Trophoblast cell (in vitro differentiated cells and primary cell): Measurements from ENCODE around the gene MFAP3L.

Experiments used
- DNase-seq, 2 donors: peaks; one replicate each; pipeline ENCODE4 v3.0.0-alpha.2; 2016
- H2AFZ ChIP-seq: 2 replicates; pipeline ENCODE4 v1.6.1; 2013; ENCODE audit warnings: low read length, moderate library complexity, mild to moderate bottlenecking; ENCODE audit not compliant: insufficient read depth, poor library complexity
- H2AK5ac ChIP-seq: 2 replicates; pipeline ENCODE4 v1.6.1; 2013; ENCODE audit warnings: mild to moderate bottlenecking, low read length
- H2BK120ac ChIP-seq: 2 replicates; pipeline ENCODE4 v1.6.1; 2013; ENCODE audit warnings: low read length, mild to moderate bottlenecking, moderate library complexity; ENCODE audit not compliant: insufficient read depth, poor library complexity
- H2BK12ac ChIP-seq: 2 replicates; pipeline ENCODE4 v1.6.1; 2013; ENCODE audit warnings: mild to moderate bottlenecking, low read length, moderate library complexity
- H2BK5ac ChIP-seq: 2 replicates; pipeline ENCODE4 v1.6.1; 2013; ENCODE audit warnings: low read length, low read depth, moderate library complexity, mild to moderate bottlenecking; ENCODE audit not compliant: poor library complexity
- H3K14ac ChIP-seq: 2 replicates; pipeline ENCODE4 v1.6.1; 2013; ENCODE audit warnings: mild to moderate bottlenecking, low read length
- H3K18ac ChIP-seq: 2 replicates; pipeline ENCODE4 v1.6.1; 2013; ENCODE audit warnings: mild to moderate bottlenecking, low read length
- H3K23ac ChIP-seq: 2 replicates; pipeline ENCODE4 v1.6.1; 2013; ENCODE audit warnings: low read length
- H3K27ac ChIP-seq: 2 replicates; pipeline ENCODE4 v1.5.1; 2013; ENCODE audit warnings: low read depth, mild to moderate bottlenecking, inconsistent platforms, low read length, moderate library complexity
- H3K27me3 ChIP-seq: 2 replicates; pipeline ENCODE4 v1.6.1; 2013; ENCODE audit warnings: inconsistent platforms, mild to moderate bottlenecking, low read length, moderate library complexity; ENCODE audit not compliant: insufficient read depth
- H3K36me3 ChIP-seq, 2 experiments: 1 replicate in 1 of 2; 2 replicates in 1 of 2; pipeline ENCODE4 v1.6.1; 2013; ENCODE audit warnings: low read length in 2 of 2, mild to moderate bottlenecking in 2 of 2, moderate library complexity in 1 of 2; ENCODE audit not compliant: insufficient read depth in 2 of 2, control insufficient read depth in 1 of 2
- H3K4ac ChIP-seq: 2 replicates; pipeline ENCODE4 v1.6.1; 2013; ENCODE audit warnings: low read depth, mild to moderate bottlenecking, low read length, moderate library complexity
- H3K4me1 ChIP-seq, 2 experiments: 1 replicate in 1 of 2; 2 replicates in 1 of 2; pipeline ENCODE4 v1.6.1; 2013; ENCODE audit warnings: low read length in 2 of 2, mild to moderate bottlenecking in 2 of 2, moderate library complexity in 1 of 2; ENCODE audit not compliant: insufficient read depth in 2 of 2, control insufficient read depth in 1 of 2
- H3K4me2 ChIP-seq: 2 replicates; pipeline ENCODE4 v1.6.1; 2013; ENCODE audit warnings: inconsistent platforms, mild to moderate bottlenecking, low read length, moderate library complexity
- H3K4me3 ChIP-seq: 2 replicates; pipeline ENCODE4 v1.5.1; 2013; ENCODE audit warnings: mild to moderate bottlenecking, low read depth, low read length, inconsistent platforms
- H3K79me1 ChIP-seq: one replicate; pipeline ENCODE4 v1.6.1; 2013; ENCODE audit warnings: low read length
- H3K79me2 ChIP-seq: 2 replicates; pipeline ENCODE4 v1.6.1; 2013; ENCODE audit warnings: low read length, mild to moderate bottlenecking; ENCODE audit not compliant: control insufficient read depth, insufficient read depth, poor library complexity
- H3K9ac ChIP-seq: 2 replicates; pipeline ENCODE4 v1.6.1; 2013; ENCODE audit warnings: mild to moderate bottlenecking, low read length
- H3K9me3 ChIP-seq: 2 replicates; pipeline ENCODE4 v1.6.1; 2013; ENCODE audit warnings: low read depth, mild to moderate bottlenecking, control low read depth, inconsistent platforms, low read length; ENCODE audit not compliant: insufficient read depth
- H4K12ac ChIP-seq: 2 replicates; pipeline ENCODE4 v1.6.1; 2013; ENCODE audit warnings: low read depth, mild to moderate bottlenecking, low read length, moderate library complexity
- H4K8ac ChIP-seq: 2 replicates; pipeline ENCODE4 v1.6.1; 2013; ENCODE audit warnings: low read depth, mild to moderate bottlenecking, low read length, moderate library complexity
- H4K91ac ChIP-seq: one replicate; pipeline ENCODE4 v1.6.1; 2013; ENCODE audit warnings: low read depth, mild to moderate bottlenecking, low read length, moderate library complexity
- whole genome bisulfite sequencing: extraction: QIAGEN DNeasy Blood & Tissue Kit; methylation state at CpG from one replicate; pipeline ENCODE4 v1.1.7; 2013; ENCODE audit warnings: missing lambda C conversion rate; ENCODE audit not compliant: insufficient read length, insufficient coverage; ENCODE audit errors: extremely low coverage; 5-methylcytosine and 5-hydroxymethylcytosine counted together

MFAP3L gene

DNA sequence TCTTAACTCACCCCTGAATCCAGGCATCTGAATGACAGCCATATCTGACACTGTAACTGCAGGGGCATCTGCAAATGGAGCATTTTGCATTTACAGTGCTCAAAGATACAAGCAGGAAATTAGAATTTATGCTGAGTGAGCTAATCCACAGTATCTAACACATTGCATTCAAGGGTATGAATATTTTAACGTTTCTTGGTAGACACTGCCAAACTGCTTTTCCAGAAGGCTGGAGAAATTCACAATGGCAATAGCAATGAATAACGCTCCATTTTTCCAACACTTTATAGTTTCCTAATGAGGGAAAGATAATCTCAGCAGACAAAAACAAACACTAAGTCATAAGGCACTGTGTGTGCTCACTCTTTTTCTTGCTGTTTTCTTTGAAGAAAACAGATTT is 32.6 kb upstream of the MFAP3L start:
- WGBS = no CpG with 5 or more reads among the region's 2 CpGs
- no peaks in the 10 kb centered on the region for H3K9me3 ChIP-seq
- no peak overlapping the region for H3K14ac ChIP-seq

DNA sequence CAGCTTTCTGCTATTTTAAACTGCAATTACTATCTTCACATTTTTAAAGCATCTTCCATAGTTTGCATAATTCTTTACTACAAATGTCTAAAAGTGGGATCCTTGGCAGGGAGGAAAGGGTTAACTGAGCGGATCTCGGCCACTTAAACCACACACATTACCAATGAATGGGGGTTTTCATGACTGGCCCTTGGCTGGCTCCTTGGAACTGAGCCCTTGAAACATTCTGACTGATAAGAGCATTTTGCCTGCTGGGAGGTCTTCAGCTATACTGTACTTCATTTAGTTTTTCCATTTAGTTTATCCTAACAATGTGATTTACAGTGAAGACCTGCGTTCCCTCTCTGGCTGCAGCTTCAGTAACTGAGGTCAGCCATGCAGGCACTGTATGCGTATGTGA is 31.7 kb upstream of the MFAP3L start:
- H3K4me3 ChIP-seq = no peak overlapping the region
- H2BK120ac ChIP-seq = no peak overlapping the region
- H4K91ac ChIP-seq = no peak overlapping the region
- H3K4me1 ChIP-seq = no peaks in the 10 kb centered on the region
- H3K23ac ChIP-seq = no peak overlapping the region
- H3K4ac ChIP-seq = no peak overlapping the region
- H3K9ac ChIP-seq = no peak overlapping the region
- no peak for DNase-seq
- no peaks in the 10 kb centered on the region for H3K27me3 ChIP-seq
- no peak overlapping the region for H3K27ac ChIP-seq
- no peak overlapping the region for H3K4me2 ChIP-seq
- no peak overlapping the region for H3K14ac ChIP-seq
- no peak overlapping the region for H4K8ac ChIP-seq
- no peak overlapping the region for H2BK12ac ChIP-seq
- H3K79me1 ChIP-seq = no peaks in the 10 kb centered on the region
- WGBS = no CpG with 5 or more reads among the region's 4 CpGs
- H3K79me2 ChIP-seq = no peaks in the 10 kb centered on the region
- H4K12ac ChIP-seq = no peak overlapping the region
- H2AK5ac ChIP-seq = no peak overlapping the region
- peaks cover 6 to 9% of the 10 kb centered on the region in 2 experiments for H3K36me3 ChIP-seq
- no peak overlapping the region for H2BK5ac ChIP-seq
- H3K18ac ChIP-seq = no peak overlapping the region
- no peaks in the 10 kb centered on the region for H3K9me3 ChIP-seq
- H2AFZ ChIP-seq = no peak overlapping the region

More for the DNA sequence above, 32.6 kb upstream of the MFAP3L start:
- Histone ChIP-seq H3K79me2 (no peaks in the 10 kb centered on the region), H3K9ac (no peak overlapping the region), H3K27me3 (no peaks in the 10 kb centered on the region), H3K23ac (no peak overlapping the region), H3K27ac (no peak overlapping the region), H3K18ac (no peak overlapping the region), H2BK5ac (no peak overlapping the region), H2BK12ac (no peak overlapping the region), H4K8ac (no peak overlapping the region), H3K36me3 (peaks cover 6 to 11% of the 10 kb centered on the region in 2 experiments), H3K4me2 (no peak overlapping the region), H3K4ac (no peak overlapping the region), H2AK5ac (no peak overlapping the region), H4K91ac (no peak overlapping the region), H3K79me1 (no peaks in the 10 kb centered on the region), H3K4me3 (no peak overlapping the region), H2AFZ (no peak overlapping the region), H2BK120ac (no peak overlapping the region), H4K12ac (no peak overlapping the region), H3K4me1 (no peaks in the 10 kb centered on the region)
- no peak for DNase-seq

DNA sequence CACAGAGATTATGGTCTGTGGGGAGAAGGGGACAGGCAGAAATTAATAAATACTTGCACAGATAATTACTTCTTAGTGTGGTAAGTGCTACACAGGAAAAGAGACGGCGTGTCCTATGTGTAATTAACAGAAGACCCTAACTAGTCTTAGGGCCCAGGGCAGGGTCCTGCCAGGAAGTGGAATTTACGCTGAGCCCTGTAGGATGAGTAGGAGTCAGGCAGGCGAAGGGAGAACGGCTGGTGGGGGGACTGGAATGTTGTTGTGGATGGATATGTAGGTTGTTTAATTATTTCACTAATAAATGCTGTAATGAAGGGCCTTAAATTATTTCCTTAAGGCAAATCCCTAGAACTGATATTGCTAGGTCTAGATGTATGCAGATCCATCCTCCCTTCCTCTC is 26.7 kb upstream of the MFAP3L start:
- Histone ChIP-seq H2BK12ac (no peak overlapping the region), H4K12ac (no peak overlapping the region), H3K23ac (no peak overlapping the region), H2AFZ (no peak overlapping the region), H3K27me3 (no peaks in the 10 kb centered on the region), H3K79me2 (no peaks in the 10 kb centered on the region), H3K27ac (no peak overlapping the region), H3K4me3 (no peak overlapping the region), H2BK120ac (no peak overlapping the region), H3K4me1 (no peaks in the 10 kb centered on the region), H3K9ac (no peak overlapping the region), H3K4me2 (no peak overlapping the region), H3K9me3 (no peaks in the 10 kb centered on the region), H3K36me3 (peaks cover 2% of the 10 kb centered on the region in 2 experiments), H2AK5ac (no peak overlapping the region), H4K91ac (no peak overlapping the region), H3K14ac (no peak overlapping the region), H3K18ac (no peak overlapping the region), H4K8ac (no peak overlapping the region), H3K79me1 (no peaks in the 10 kb centered on the region), H3K4ac (no peak overlapping the region), H2BK5ac (no peak overlapping the region)
- DNase-seq = no peak
- no CpG with 5 or more reads among the region's 5 CpGs for WGBS

DNA sequence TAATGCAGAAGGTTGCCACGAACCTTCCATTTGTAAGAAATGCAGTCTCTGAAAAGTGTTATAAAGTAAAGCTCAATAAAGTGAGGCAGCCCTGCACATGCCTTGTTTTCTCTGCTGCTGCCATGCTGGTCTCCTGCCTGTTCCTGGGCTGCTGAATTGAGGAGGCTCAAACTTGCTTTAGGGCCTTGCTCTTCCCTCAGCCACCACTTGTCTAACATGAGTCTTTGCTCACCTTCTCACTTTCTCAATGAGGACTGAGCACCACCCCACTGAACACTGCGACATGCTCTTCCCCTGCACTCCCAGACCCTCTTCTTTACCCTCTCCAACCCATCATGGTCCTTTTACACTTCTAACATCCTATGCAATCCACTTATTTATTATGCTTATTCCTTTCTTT is 25.2 kb upstream of the MFAP3L start:
- no peak for DNase-seq
- no peaks in the 10 kb centered on the region for H3K4me1 ChIP-seq
- no peak overlapping the region for H3K18ac ChIP-seq
- no peaks in the 10 kb centered on the region for H3K36me3 ChIP-seq
- no peak overlapping the region for H2AK5ac ChIP-seq
- H3K27ac ChIP-seq = no peak overlapping the region
- H2AFZ ChIP-seq = no peak overlapping the region
- no peak overlapping the region for H3K23ac ChIP-seq
- no peak overlapping the region for H2BK12ac ChIP-seq
- no peak overlapping the region for H4K12ac ChIP-seq
- no peak overlapping the region for H4K91ac ChIP-seq
- no peak overlapping the region for H4K8ac ChIP-seq
- H3K4ac ChIP-seq = no peak overlapping the region
- no peak overlapping the region for H2BK120ac ChIP-seq
- H3K14ac ChIP-seq = no peak overlapping the region
- H3K4me2 ChIP-seq = no peak overlapping the region
- no CpG with 5 or more reads among the region's 2 CpGs for WGBS
- no peaks in the 10 kb centered on the region for H3K79me1 ChIP-seq
- no peaks in the 10 kb centered on the region for H3K79me2 ChIP-seq
- no peaks in the 10 kb centered on the region for H3K27me3 ChIP-seq
- no peak overlapping the region for H2BK5ac ChIP-seq
- H3K9ac ChIP-seq = no peak overlapping the region
- H3K4me3 ChIP-seq = no peak overlapping the region
- H3K9me3 ChIP-seq = no peaks in the 10 kb centered on the region
